ENCODE data around the gene HMGB4.

HMGB4 gene

DNA sequence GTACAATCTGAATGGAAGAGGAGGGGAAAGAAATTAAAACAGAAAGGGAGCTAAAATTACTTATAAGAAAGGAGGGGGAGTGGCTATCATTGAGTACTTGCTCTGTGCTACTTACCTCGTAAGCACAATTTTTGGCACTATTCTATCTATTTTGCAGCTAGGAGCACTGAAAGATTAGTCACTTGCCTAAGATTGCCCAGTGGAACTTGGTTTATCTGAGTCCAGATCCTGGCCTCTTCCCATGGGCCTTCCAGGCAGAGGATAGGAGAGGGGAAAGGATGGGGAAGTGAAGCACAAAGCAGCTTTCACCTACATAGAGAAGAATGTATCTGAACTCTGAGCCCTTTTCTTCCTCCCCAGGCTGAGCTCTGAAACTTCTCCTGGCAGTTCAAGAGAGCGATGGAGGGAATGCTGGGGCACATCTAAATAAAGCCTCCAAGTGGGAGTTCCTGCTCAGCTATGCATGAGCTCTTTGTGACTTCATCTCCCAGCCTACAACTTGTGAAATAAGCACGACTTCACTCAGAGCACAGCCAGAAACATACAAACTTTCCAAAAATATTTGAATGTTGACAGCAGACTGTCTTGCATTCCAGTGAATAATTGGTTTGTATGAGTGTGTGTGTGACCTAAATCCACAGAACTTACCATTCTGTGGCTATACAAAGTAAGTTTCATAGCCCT lies 29.4 kb downstream of the HMGB4 start:
- no peak overlapping the region for H3K4me3 ChIP-seq (ENCODE audit: low read depth, low read length)
- TF ChIP-seq, protein P1, sequence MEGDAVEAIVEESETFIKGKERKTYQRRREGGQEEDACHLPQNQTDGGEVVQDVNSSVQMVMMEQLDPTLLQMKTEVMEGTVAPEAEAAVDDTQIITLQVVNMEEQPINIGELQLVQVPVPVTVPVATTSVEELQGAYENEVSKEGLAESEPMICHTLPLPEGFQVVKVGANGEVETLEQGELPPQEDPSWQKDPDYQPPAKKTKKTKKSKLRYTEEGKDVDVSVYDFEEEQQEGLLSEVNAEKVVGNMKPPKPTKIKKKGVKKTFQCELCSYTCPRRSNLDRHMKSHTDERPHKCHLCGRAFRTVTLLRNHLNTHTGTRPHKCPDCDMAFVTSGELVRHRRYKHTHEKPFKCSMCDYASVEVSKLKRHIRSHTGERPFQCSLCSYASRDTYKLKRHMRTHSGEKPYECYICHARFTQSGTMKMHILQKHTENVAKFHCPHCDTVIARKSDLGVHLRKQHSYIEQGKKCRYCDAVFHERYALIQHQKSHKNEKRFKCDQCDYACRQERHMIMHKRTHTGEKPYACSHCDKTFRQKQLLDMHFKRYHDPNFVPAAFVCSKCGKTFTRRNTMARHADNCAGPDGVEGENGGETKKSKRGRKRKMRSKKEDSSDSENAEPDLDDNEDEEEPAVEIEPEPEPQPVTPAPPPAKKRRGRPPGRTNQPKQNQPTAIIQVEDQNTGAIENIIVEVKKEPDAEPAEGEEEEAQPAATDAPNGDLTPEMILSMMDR (IDR thresholded peaks at IDR 0.05; ENCODE audit: low read depth, low read length), result no peak

DNA sequence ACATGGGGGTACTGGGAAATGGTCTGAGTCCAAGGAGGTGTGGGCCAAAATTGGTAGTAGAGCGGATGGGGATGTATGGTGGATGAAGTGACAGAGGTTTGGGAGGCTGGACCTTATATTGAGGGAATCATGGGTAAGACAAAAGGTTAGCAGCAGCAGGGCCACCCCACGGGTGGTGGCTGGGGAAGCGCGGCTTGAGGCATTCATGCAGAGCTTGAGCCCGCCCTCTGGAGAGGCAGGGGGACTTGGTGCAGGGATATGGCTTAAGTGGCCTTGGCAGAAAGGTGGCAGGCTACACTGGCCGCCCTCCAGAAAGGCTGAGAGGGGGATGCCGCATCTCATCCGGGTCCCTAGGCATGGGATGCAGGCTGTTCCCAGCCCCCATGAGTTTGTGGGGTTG lies 31.5 kb downstream of the HMGB4 start:
- TF ChIP-seq, protein P1 (IDR thresholded peaks at IDR 0.05; ENCODE audit: low read depth, low read length), result no peak

DNA sequence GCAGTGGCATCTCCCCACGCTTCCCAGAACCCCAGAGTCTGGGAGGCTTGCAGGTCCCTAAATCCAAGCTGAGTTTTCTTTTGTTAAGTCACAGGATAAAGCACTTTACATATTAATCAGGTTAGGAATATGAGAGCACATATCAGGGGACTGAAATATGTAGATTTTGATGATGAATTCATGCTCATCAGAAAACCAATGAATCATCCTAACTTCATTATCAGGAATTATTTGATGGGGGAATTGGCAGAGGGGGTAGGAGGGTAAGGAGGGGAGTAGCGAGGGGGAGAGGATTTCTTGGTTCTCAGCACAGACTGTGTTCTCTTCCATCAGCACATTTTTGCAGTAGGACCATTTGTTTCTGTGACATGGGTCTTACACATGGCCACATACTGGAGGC lies 32.1 kb downstream of the HMGB4 start:
- H3K4me3 ChIP-seq (ENCODE audit: low read depth, low read length), result no peak overlapping the region
- TF ChIP-seq, protein P1 (IDR thresholded peaks at IDR 0.05; ENCODE audit: low read depth, low read length), result no peak

More for the DNA sequence above, 31.5 kb downstream of the HMGB4 start:
- H3K4me3 ChIP-seq (ENCODE audit: low read depth, low read length), result no peak overlapping the region

DNA sequence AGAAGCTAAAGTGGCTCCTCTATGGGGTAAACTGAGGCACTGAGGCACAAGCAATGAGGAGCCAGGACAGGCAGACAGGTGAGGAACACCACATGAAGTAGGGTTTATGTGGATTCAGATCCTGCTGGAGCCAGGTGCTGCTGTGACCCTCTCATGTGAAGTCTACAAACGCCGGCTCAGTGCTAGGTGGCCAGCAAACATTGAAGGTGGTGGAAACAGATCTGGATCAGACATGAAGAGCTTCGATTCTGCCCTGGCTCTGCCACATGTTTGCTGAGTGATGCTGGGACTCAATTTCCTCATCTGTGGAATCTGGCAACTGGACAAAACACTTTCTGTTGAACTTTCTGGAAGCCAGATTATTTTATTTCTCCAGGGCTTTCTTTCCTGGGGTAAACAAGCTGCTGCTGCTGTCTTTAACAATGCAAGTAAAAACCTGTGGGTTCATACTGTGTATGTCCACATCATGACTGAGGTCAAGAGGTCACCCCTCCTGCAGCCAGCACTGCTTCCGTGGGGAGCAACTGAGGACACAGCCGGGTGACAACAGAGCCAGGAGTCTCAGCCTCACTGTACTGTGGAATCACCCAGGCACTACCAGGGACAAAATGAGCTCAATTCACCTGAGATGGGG lies 33.3 kb downstream of the HMGB4 start:
- H3K4me3 ChIP-seq (ENCODE audit: low read depth, low read length), result no peak overlapping the region
- TF ChIP-seq, protein P1 (IDR thresholded peaks at IDR 0.05; ENCODE audit: low read depth, low read length), result no peak

DNA sequence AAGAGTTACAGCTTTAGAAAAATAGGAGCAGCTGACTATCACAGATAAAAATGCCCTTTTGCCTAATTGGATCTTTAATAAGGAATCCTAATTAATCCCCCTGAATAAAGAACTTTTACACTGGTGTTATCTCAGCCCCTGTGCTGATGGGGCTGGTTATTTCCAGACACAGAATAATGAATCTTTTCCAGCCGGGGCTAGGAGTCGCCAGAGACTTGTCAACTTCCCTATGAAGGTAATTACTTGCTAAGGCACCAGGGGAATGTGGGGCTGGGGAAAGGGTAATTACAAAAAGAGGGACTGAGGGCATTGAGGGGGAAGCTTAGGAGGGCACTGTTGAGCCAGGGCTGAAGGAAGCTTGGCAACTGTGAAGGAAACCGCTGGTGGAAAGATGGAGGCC lies 34.5 kb downstream of the HMGB4 start:
- TF ChIP-seq, protein P1 (IDR thresholded peaks at IDR 0.05; ENCODE audit: low read depth, low read length), result no peak
- H3K4me3 ChIP-seq (ENCODE audit: low read depth, low read length), result no peak overlapping the region

DNA sequence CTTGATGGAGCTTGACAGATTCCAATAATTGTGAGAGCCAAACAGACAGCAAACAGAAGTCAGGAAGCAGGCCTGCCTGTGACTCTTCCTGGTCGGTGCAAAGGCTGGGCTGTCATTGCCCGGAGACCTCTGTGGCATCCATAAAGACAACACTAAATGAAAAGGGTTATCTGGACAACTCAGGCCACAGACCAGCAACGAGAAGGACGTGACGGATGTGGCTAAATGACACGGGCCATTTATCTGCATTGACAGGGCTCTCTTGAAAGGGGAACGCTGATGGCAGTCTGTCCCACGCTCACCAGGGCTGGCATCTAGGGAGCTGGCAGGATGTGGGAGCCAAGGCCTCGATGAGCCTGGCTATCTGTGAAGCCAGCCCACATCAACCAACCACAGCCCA lies 35.0 kb downstream of the HMGB4 start:
- TF ChIP-seq, protein P1 (IDR thresholded peaks at IDR 0.05; ENCODE audit: low read depth, low read length), result no peak
- H3K4me3 ChIP-seq (ENCODE audit: low read depth, low read length), result no peak overlapping the region

DNA sequence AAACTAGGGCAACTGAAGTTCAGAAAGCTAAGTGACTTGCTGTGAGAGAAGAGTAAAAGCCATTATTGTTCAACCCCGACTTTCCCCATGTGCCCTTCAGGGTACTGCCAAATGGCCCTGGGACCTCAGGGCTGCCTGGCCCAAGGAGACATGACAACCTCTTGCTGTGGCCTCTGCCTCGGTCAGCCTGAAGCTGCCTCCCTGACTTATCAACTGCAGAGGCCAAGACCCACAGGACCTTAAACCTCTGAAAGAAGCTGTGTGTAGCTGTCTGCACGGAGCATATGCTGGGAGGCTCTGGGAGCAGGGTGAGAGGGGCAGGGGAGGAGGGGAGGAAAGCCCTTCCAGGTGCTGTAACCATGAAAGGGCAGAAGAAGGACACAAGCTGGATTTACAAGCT lies 35.9 kb downstream of the HMGB4 start:
- no peak overlapping the region for H3K4me3 ChIP-seq (ENCODE audit: low read depth, low read length)
- TF ChIP-seq, protein P1 (IDR thresholded peaks at IDR 0.05; ENCODE audit: low read depth, low read length), result no peak
